MM.1S (cell line): ENCODE measurements around the gene DMBT1.
"Not testable (repeated sequence)": the region's sequence is repeated elsewhere in the genome, so short reads cannot be mapped to it uniquely, and the experiment has no call there.

Source experiments
- DNase-seq: peaks from one replicate; pipeline ENCODE4 v3.0.0-alpha.2; 2015
- H2AFZ ChIP-seq: fragments of 300-600 bp; sonication (generic); 2 replicates; pipeline ENCODE4 v1.6.0; 2016; ENCODE audit warnings: antibody characterized with exemption, low read length
- H3F3A ChIP-seq: fragments of 300-600 bp; sonication (generic); 2 replicates; pipeline ENCODE4 v1.6.1; 2016; ENCODE audit warnings: mild to moderate bottlenecking, antibody characterized with exemption, low read length, moderate library complexity, mixed read lengths; ENCODE audit not compliant: insufficient read depth
- H3K27ac ChIP-seq: fragments of 300-600 bp; sonication (generic); 2 replicates; pipeline ENCODE4 v1.5.1; 2016; ENCODE audit warnings: mild to moderate bottlenecking, low read length
- H3K27me3 ChIP-seq: fragments of 300-600 bp; sonication (generic); replicated peaks from 2 replicates; pipeline ENCODE4 v1.6.0; 2016; ENCODE audit warnings: low read length; ENCODE audit not compliant: insufficient read depth
- H3K36me3 ChIP-seq: fragments of 300-600 bp; sonication (generic); replicated peaks from 2 replicates; pipeline ENCODE4 v1.6.1; 2016; ENCODE audit warnings: mild to moderate bottlenecking, low read length, mixed read lengths; ENCODE audit not compliant: insufficient read depth
- H3K4me1 ChIP-seq: fragments of 300-600 bp; sonication (generic); 2 replicates; pipeline ENCODE4 v1.6.1; 2016; ENCODE audit warnings: low read length, mixed read lengths
- H3K4me2 ChIP-seq: fragments of 300-600 bp; sonication (generic); 2 replicates; pipeline ENCODE4 v1.6.0; 2016; ENCODE audit warnings: low read depth, low read length
- H3K4me3 ChIP-seq: fragments of 300-600 bp; sonication (generic); 2 replicates; pipeline ENCODE4 v1.5.1; 2016; ENCODE audit warnings: low read length, mixed read lengths
- H3K79me2 ChIP-seq: fragments of 300-600 bp; sonication (generic); 2 replicates; pipeline ENCODE4 v1.6.1; 2016; ENCODE audit warnings: mixed run types, low read length, mixed read lengths
- H3K9ac ChIP-seq: fragments of 300-600 bp; sonication (generic); 2 replicates; pipeline ENCODE4 v1.6.1; 2016; ENCODE audit warnings: low read length, mixed read lengths
- H3K9me2 ChIP-seq: fragments of 300-600 bp; sonication (generic); replicated peaks from 2 replicates; pipeline ENCODE4 v1.6.1; 2016; ENCODE audit warnings: mild to moderate bottlenecking, low read length, mixed read lengths; ENCODE audit not compliant: insufficient read depth
- H3K9me3 ChIP-seq: fragments of 300-600 bp; sonication (generic); replicated peaks from 2 replicates; pipeline ENCODE4 v1.6.1; 2016; ENCODE audit warnings: mild to moderate bottlenecking, low read length, mixed read lengths; ENCODE audit not compliant: insufficient read depth
- H4K20me1 ChIP-seq: fragments of 300-600 bp; sonication (generic); 2 replicates; pipeline ENCODE4 v1.6.1; 2016; ENCODE audit warnings: mild to moderate bottlenecking, low read length, moderate library complexity, mixed read lengths; ENCODE audit not compliant: insufficient read depth
- EZH2 ChIP-seq: fragments of 300-600 bp; sonication (generic); optimal IDR thresholded peaks from 2 replicates; pipeline ENCODE3; 2017; ENCODE audit warnings: low read depth, mild to moderate bottlenecking, antibody characterized with exemption, low read length, mixed read lengths
- EZH2phosphoT487 ChIP-seq: fragments of 300-600 bp; sonication (generic); IDR thresholded peaks from 2 replicates; pipeline ENCODE4 v1.6.1; 2018; ENCODE audit warnings: antibody characterized with exemption, low read length
- TF ChIP-seq, protein P1 (sequence below): fragments of 300-600 bp; sonication (generic); IDR thresholded peaks from 2 replicates; pipeline ENCODE4 v1.5.1; 2016; ENCODE audit warnings: antibody characterized with exemption, low read length, mixed read lengths

DMBT1 gene

DNA sequence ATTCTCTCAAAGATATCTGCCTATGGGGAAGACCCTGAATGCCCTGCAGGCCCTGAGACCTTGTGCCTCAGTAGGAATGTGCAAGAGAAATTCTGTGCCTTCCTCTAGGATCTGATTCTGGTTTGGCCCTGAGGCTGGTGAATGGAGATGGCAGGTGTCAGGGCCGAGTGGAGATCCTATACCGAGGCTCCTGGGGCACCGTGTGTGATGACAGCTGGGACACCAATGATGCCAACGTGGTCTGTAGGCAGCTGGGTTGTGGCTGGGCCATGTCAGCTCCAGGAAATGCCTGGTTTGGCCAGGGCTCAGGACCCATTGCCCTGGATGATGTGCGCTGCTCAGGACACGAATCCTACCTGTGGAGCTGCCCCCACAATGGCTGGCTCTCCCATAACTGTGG, 15.7 kb downstream of the DMBT1 start:
- DNase-seq = no peak
- H3F3A ChIP-seq = no peaks in the 10 kb centered on the region
- H3K9me2 ChIP-seq = no peaks in the 10 kb centered on the region
- no peak overlapping the region for H2AFZ ChIP-seq
- no peaks in the 10 kb centered on the region for H3K36me3 ChIP-seq
- H3K9ac ChIP-seq = no peak overlapping the region
- no peaks in the 10 kb centered on the region for H4K20me1 ChIP-seq
- H3K4me3 ChIP-seq = no peak overlapping the region
- H3K9me3 ChIP-seq = no peaks in the 10 kb centered on the region
- no peaks in the 10 kb centered on the region for H3K79me2 ChIP-seq
- H3K27ac ChIP-seq = no peak overlapping the region
- no peaks in the 10 kb centered on the region for H3K4me1 ChIP-seq
- no peaks in the 10 kb centered on the region for H3K27me3 ChIP-seq
- TF ChIP-seq EZH2 (no peak), EZH2phosphoT487 (no peak)
- TF ChIP-seq, protein P1, sequence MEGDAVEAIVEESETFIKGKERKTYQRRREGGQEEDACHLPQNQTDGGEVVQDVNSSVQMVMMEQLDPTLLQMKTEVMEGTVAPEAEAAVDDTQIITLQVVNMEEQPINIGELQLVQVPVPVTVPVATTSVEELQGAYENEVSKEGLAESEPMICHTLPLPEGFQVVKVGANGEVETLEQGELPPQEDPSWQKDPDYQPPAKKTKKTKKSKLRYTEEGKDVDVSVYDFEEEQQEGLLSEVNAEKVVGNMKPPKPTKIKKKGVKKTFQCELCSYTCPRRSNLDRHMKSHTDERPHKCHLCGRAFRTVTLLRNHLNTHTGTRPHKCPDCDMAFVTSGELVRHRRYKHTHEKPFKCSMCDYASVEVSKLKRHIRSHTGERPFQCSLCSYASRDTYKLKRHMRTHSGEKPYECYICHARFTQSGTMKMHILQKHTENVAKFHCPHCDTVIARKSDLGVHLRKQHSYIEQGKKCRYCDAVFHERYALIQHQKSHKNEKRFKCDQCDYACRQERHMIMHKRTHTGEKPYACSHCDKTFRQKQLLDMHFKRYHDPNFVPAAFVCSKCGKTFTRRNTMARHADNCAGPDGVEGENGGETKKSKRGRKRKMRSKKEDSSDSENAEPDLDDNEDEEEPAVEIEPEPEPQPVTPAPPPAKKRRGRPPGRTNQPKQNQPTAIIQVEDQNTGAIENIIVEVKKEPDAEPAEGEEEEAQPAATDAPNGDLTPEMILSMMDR = no peak
- H3K4me2 ChIP-seq = no peak overlapping the region

DNA sequence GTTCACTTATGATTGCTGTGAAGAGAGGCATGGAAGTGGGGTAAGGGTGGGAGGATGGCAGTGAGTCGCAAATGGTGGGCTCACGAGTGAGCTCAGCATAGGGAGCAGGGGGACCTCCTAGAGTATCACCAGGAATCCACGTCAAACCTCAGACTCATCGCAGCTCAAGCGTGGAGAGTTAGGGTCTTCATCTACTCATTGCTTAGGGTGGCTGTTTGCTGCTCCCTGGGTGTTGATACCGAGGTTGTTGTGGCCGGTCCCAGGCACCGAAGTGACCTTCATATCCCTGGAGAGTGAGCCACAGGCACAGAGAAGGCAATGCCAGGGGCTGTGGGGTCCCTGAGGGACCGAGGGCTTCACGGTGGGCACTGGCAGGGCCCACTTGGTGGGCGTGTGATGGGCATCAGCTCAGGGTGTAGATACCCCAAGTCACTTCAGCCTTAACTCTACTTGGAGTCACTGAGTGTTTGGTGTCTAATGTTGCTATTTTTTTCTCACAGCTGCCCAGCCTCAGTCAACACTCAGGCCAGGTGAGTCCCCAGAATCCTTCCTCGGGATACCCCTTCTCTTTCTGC, 16.8 kb downstream of the DMBT1 start:
- Histone ChIP-seq H2AFZ (no peak overlapping the region), H3K27me3 (no peaks in the 10 kb centered on the region), H3K4me3 (no peak overlapping the region), H3K79me2 (no peaks in the 10 kb centered on the region), H3K27ac (no peak overlapping the region), H4K20me1 (no peaks in the 10 kb centered on the region), H3K9ac (no peak overlapping the region), H3K4me2 (no peak overlapping the region), H3K36me3 (no peaks in the 10 kb centered on the region), H3K4me1 (no peaks in the 10 kb centered on the region), H3K9me2 (no peaks in the 10 kb centered on the region), H3K9me3 (no peaks in the 10 kb centered on the region), H3F3A (no peaks in the 10 kb centered on the region)
- TF ChIP-seq EZH2phosphoT487 (no peak), EZH2 (no peak)
- TF ChIP-seq, protein P1 = no peak
- DNase-seq = no peak

DNA sequence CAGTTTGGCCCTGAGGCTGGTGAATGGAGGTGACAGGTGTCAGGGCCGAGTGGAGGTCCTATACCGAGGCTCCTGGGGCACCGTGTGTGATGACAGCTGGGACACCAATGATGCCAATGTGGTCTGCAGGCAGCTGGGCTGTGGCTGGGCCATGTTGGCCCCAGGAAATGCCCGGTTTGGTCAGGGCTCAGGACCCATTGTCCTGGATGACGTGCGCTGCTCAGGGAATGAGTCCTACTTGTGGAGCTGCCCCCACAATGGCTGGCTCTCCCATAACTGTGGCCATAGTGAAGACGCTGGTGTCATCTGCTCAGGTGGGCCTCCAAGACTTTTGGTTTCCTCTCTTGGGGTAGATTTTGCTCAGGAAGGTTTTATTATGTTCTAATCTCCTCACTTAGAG, 25.5 kb downstream of the DMBT1 start:
- H3K36me3 ChIP-seq, H3K9me3 ChIP-seq, H3K79me2 ChIP-seq, H3K27me3 ChIP-seq, H3K4me3 ChIP-seq, H4K20me1 ChIP-seq, H3K4me2 ChIP-seq, H3K4me1 ChIP-seq, DNase-seq, H3K27ac ChIP-seq, H3K9ac ChIP-seq, H3F3A ChIP-seq, H2AFZ ChIP-seq, H3K9me2 ChIP-seq: not testable (repeated sequence)

DNA sequence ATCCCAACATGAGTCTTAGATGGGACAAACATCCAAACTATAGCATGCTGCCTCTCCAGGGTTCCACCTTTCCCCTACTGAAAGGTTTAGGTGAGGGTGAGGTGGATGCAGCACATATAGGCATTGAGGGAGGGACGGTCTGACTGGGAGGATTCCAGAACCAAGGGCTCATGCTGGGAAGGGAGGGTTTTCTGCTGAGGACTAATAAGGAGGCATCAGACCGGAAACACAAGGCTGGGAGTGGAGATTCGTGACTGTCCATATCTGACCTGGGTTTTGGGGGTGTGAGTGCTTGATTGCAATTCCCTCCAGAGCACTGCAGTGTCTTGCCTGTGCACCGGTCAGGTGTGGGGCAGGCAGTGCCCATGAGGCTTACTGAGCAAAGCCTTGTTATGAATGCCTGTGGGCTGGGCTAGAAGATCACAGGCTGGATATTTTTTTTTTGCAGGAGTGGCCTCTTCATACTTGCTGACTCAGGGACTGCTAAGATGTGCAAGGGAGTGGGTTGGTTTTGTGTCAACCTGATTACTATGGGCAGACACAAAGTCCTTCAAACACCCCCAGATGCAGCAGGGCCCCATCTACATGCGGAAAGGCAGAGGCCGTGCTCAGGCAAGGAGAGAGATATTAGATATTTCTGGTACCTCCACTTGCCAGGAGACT, 26.7 kb downstream of the DMBT1 start:
- H3K4me1 ChIP-seq = no peaks in the 10 kb centered on the region
- TF ChIP-seq EZH2phosphoT487 (no peak), EZH2 (no peak)
- TF ChIP-seq, protein P1 = no peak

More for the DNA sequence above, 26.7 kb downstream of the DMBT1 start:
- H3K4me3 ChIP-seq = no peak overlapping the region
- no peak overlapping the region for H3K27ac ChIP-seq
- no peak overlapping the region for H2AFZ ChIP-seq
- H3K27me3 ChIP-seq = no peaks in the 10 kb centered on the region
- H3K9me3 ChIP-seq = no peaks in the 10 kb centered on the region
- H3K36me3 ChIP-seq = no peaks in the 10 kb centered on the region
- H3K4me2 ChIP-seq = no peak overlapping the region
- H3K9me2 ChIP-seq = no peaks in the 10 kb centered on the region
- H3F3A ChIP-seq = no peaks in the 10 kb centered on the region
- no peaks in the 10 kb centered on the region for H3K79me2 ChIP-seq
- H4K20me1 ChIP-seq = no peaks in the 10 kb centered on the region
- no peak for DNase-seq
- H3K9ac ChIP-seq = no peak overlapping the region
